Measurements from ENCODE around the gene UQCC2.

Gene UQCC2

GRCh38 chr6:33694977-33695376, 16.5 kb downstream of the UQCC2 start:
- Histone ChIP-seq H3K27ac (peak overlapping the region in 19 of 21 experiments; percentile 26 to 91 (median 73)), H3K4me3 (no peak overlapping the region)

- no peak overlapping the region for H3K4me3 ChIP-seq
- H3K27ac ChIP-seq = peak overlapping the region in 19 of 21 experiments; percentile 26 to 91 (median 73)
Measured at GRCh38 chr6:33694401-33694931, 17.0 kb downstream of the UQCC2 start.

- H3K27ac ChIP-seq = peak overlapping the region in 18 of 21 experiments; percentile 28 to 91 (median 73)
- H3K4me3 ChIP-seq = no peak overlapping the region
Measured at GRCh38 chr6:33693186-33694105, 18.1 kb downstream of the UQCC2 start.

- Histone ChIP-seq H3K27ac (peak overlapping the region in 18 of 21 experiments; percentile 35 to 91 (median 73)), H3K4me3 (no peak overlapping the region)
Measured at GRCh38 chr6:33692760-33693158, 18.7 kb downstream of the UQCC2 start.

GRCh38 chr6:33692078-33692759, 19.3 kb downstream of the UQCC2 start:
- Histone ChIP-seq H3K4me3 (no peak overlapping the region), H3K27ac (peak overlapping the region in 19 of 21 experiments; percentile 11 to 91 (median 73))

- peak overlapping the region in 8 of 21 experiments; percentile 73 to 91 (median 82) for H3K27ac ChIP-seq
- no peak overlapping the region for H3K4me3 ChIP-seq
Measured at GRCh38 chr6:33691456-33692077, 19.9 kb downstream of the UQCC2 start.

- peak overlapping the region in 1 of 21 experiments; percentile 7 for H3K27ac ChIP-seq
- no peak overlapping the region for H3K4me3 ChIP-seq
Measured at GRCh38 chr6:33690766-33691165, 20.7 kb downstream of the UQCC2 start.

GRCh38 chr6:33689879-33690278, 21.6 kb downstream of the UQCC2 start:
- Histone ChIP-seq H3K27ac (no peak overlapping the region), H3K4me3 (no peak overlapping the region)

GRCh38 chr6:33689148-33689494, 22.4 kb downstream of the UQCC2 start:
- Histone ChIP-seq H3K4me3 (no peak overlapping the region), H3K27ac (no peak overlapping the region)

GRCh38 chr6:33688451-33689147, 22.9 kb downstream of the UQCC2 start:
- Histone ChIP-seq H3K4me3 (no peak overlapping the region), H3K27ac (no peak overlapping the region)

- Histone ChIP-seq H3K4me3 (no peak overlapping the region), H3K27ac (no peak overlapping the region)
Measured at GRCh38 chr6:33688006-33688405, 23.5 kb downstream of the UQCC2 start.

- no peak overlapping the region for H3K4me3 ChIP-seq
- H3K27ac ChIP-seq = no peak overlapping the region
Measured at GRCh38 chr6:33686981-33687975, 24.2 kb downstream of the UQCC2 start.

- no peak overlapping the region for H3K4me3 ChIP-seq
- H3K27ac ChIP-seq = no peak overlapping the region
Measured at GRCh38 chr6:33686225-33686924, 25.1 kb downstream of the UQCC2 start.

- Histone ChIP-seq H3K27ac (no peak overlapping the region), H3K4me3 (no peak overlapping the region)
Measured at GRCh38 chr6:33685411-33686224, 25.9 kb downstream of the UQCC2 start.

- H3K4me3 ChIP-seq = no peak overlapping the region
- no peak overlapping the region for H3K27ac ChIP-seq
Measured at GRCh38 chr6:33684983-33685382, 26.5 kb downstream of the UQCC2 start.

GRCh38 chr6:33684428-33684896, 27.0 kb downstream of the UQCC2 start:
- Histone ChIP-seq H3K4me3 (no peak overlapping the region), H3K27ac (peak overlapping the region in 2 of 21 experiments; percentile 17 to 67)

Measured in skin epidermis (tissue), 12 donors.